Parathyroid adenoma (tissue), 2 donors: ENCODE data around the gene SPTAN1.
"Not testable (repeated sequence)": the region's sequence is repeated elsewhere in the genome, so short reads cannot be mapped to it uniquely, and the experiment has no call there.

Experiments used
- H2AFZ ChIP-seq: fragments of 300-600 bp; sonication (generic); one replicate; pipeline ENCODE4 v1.7.0; 2017; ENCODE audit warnings: antibody characterized with exemption, mild to moderate bottlenecking
- H3K27ac ChIP-seq: fragments of 300-600 bp; sonication (generic); one replicate; pipeline ENCODE4 v1.7.0; 2017
- H3K27me3 ChIP-seq: fragments of 300-600 bp; sonication (generic); one replicate; pipeline ENCODE4 v1.7.0; 2017; ENCODE audit warnings: low read length; ENCODE audit not compliant: control insufficient read depth, insufficient read depth
- H3K36me3 ChIP-seq: fragments of 300-600 bp; sonication (generic); one replicate; pipeline ENCODE4 v1.7.0; 2017; ENCODE audit warnings: low read length; ENCODE audit not compliant: control insufficient read depth, insufficient read depth
- H3K4me1 ChIP-seq: fragments of 300-600 bp; sonication (generic); one replicate; pipeline ENCODE4 v1.7.0; 2017; ENCODE audit warnings: control low read depth
- H3K4me2 ChIP-seq: fragments of 300-600 bp; sonication (generic); one replicate; pipeline ENCODE4 v1.7.0; 2017; ENCODE audit warnings: low read length
- H3K4me3 ChIP-seq: fragments of 300-600 bp; sonication (generic); one replicate; pipeline ENCODE4 v1.7.0; 2017; ENCODE audit warnings: low read depth, low read length
- H3K79me2 ChIP-seq: fragments of 300-600 bp; sonication (generic); one replicate; pipeline ENCODE4 v1.7.0; 2017; ENCODE audit warnings: control low read depth
- H3K9ac ChIP-seq: fragments of 300-600 bp; sonication (generic); one replicate; pipeline ENCODE4 v1.7.0; 2017; ENCODE audit warnings: mild to moderate bottlenecking
- H3K9me3 ChIP-seq: fragments of 300-600 bp; sonication (generic); one replicate; pipeline ENCODE4 v1.7.0; 2017; ENCODE audit warnings: low read length; ENCODE audit not compliant: control insufficient read depth
- CTCF ChIP-seq: fragments of 300-600 bp; sonication (generic); IDR thresholded peaks from one replicate; pipeline ENCODE4 v1.7.0; 2017; ENCODE audit warnings: antibody characterized with exemption, mild to moderate bottlenecking
- donor health status: primary hyperparathyroidism.

The SPTAN1 gene

GRCh38 chr9:128552153-128552743 is at the start of gene SPTAN1:
Gene SPTAN1, plus strand, starts transcription at chr9:128552587. Its CDS starts 14,154 bp downstream, at chr9:128566741.
- Histone ChIP-seq H2AFZ (peak within 1 kb of the TSS; percentile 79), H3K36me3 (no peaks in the 10 kb centered on the region), H3K27me3 (no peaks in the 10 kb centered on the region), H3K4me2 (peak within 1 kb of the TSS; percentile 79), H3K9me3 (no peaks in the 10 kb centered on the region), H3K79me2 (peaks cover 5% of the 10 kb centered on the region), H3K9ac (peak within 1 kb of the TSS; percentile 92), H3K4me1 (peaks cover 9% of the 10 kb centered on the region), H3K4me3 (peak within 1 kb of the TSS; percentile 71), H3K27ac (peak within 1 kb of the TSS; percentile 82)
- TF ChIP-seq CTCF = no peak

- H3K79me2 ChIP-seq, H3K27ac ChIP-seq, H3K9ac ChIP-seq, H3K4me3 ChIP-seq, H3K4me1 ChIP-seq, H3K27me3 ChIP-seq, H3K36me3 ChIP-seq, H3K4me2 ChIP-seq, H3K9me3 ChIP-seq, H2AFZ ChIP-seq: not testable (repeated sequence)
Measured at GRCh38 chr9:128503415-128503825, 49.0 kb upstream of the SPTAN1 start.

GRCh38 chr9:128503870-128504269 is 48.5 kb upstream of the SPTAN1 start:
- Histone ChIP-seq H3K36me3 (no peaks in the 10 kb centered on the region), H3K4me2 (peak overlapping the region; percentile 61)
- TF ChIP-seq CTCF = no peak

GRCh38 chr9:128504485-128505413 is 47.6 kb upstream of the SPTAN1 start, which contains the start of gene GLE1:
Gene GLE1, plus strand, starts transcription at chr9:128504719. Its CDS starts 87 bp downstream, at chr9:128504806.
- peak within 1 kb of the TSS; percentile 92 for H3K4me3 ChIP-seq
- peaks cover 3% of the 10 kb centered on the region for H3K79me2 ChIP-seq
- TF ChIP-seq CTCF = no peak
- H3K4me1 ChIP-seq = no peaks in the 10 kb centered on the region
- peak within 1 kb of the TSS; percentile 61 for H3K4me2 ChIP-seq
- no peaks in the 10 kb centered on the region for H3K9me3 ChIP-seq
- H3K27me3 ChIP-seq = no peaks in the 10 kb centered on the region
- H2AFZ ChIP-seq = peak within 1 kb of the TSS; percentile 81
- H3K36me3 ChIP-seq = no peaks in the 10 kb centered on the region
- H3K9ac ChIP-seq = no peak within 1 kb of the TSS
- H3K27ac ChIP-seq = peak within 1 kb of the TSS; percentile 59

More at GRCh38 chr9:128503870-128504269, 48.5 kb upstream of the SPTAN1 start:
- no peak overlapping the region for H3K27ac ChIP-seq
- no peaks in the 10 kb centered on the region for H3K27me3 ChIP-seq
- H2AFZ ChIP-seq = peak overlapping the region; percentile 81
- H3K4me1 ChIP-seq = no peaks in the 10 kb centered on the region
- peaks cover 3% of the 10 kb centered on the region for H3K79me2 ChIP-seq
- no peaks in the 10 kb centered on the region for H3K9me3 ChIP-seq
- peak overlapping the region; percentile 92 for H3K4me3 ChIP-seq
- no peak overlapping the region for H3K9ac ChIP-seq

GRCh38 chr9:128505414-128505765 is 47.0 kb upstream of the SPTAN1 start:
- Histone ChIP-seq H3K4me3 (peak overlapping the region; percentile 92), H3K36me3 (no peaks in the 10 kb centered on the region), H3K27ac (peak overlapping the region; percentile 59), H3K79me2 (peaks cover 3% of the 10 kb centered on the region), H3K4me2 (peak overlapping the region; percentile 61), H3K9me3 (no peaks in the 10 kb centered on the region), H3K27me3 (no peaks in the 10 kb centered on the region), H3K4me1 (no peaks in the 10 kb centered on the region), H3K9ac (no peak overlapping the region), H2AFZ (no peak overlapping the region)
- no peak for TF ChIP-seq CTCF

- H3K27me3 ChIP-seq, H2AFZ ChIP-seq, H3K4me3 ChIP-seq, H3K79me2 ChIP-seq, H3K9ac ChIP-seq, H3K9me3 ChIP-seq, H3K36me3 ChIP-seq, H3K27ac ChIP-seq, H3K4me1 ChIP-seq: not testable (repeated sequence)
- peak overlapping the region; percentile 61 for H3K4me2 ChIP-seq
Measured at GRCh38 chr9:128505906-128506305, 46.5 kb upstream of the SPTAN1 start.
